ENCODE data around the gene TMEM9B.

GRCh38 chr11:8937159-8937558, 27.1 kb downstream of the TMEM9B start:
- TF ChIP-seq POLR2AphosphoS5 (IDR thresholded peaks at IDR 0.05; ENCODE audit: low read depth, low read length) = no peak
- no peak for TF ChIP-seq TAF1 (IDR thresholded peaks at IDR 0.05; ENCODE audit: borderline replicate concordance, insufficient read depth, low read length)
- TF ChIP-seq REST (IDR thresholded peaks at IDR 0.05; ENCODE audit: insufficient read depth in 1 of 2, low read depth in 2 of 2, low read length in 2 of 2) = no peak
- TF ChIP-seq SIN3A (IDR thresholded peaks at IDR 0.05; ENCODE audit: borderline replicate concordance, insufficient read depth, low read length) = no peak

Measured in PFSK-1 (cell line).